Left lung (tissue), 10 donors: ENCODE measurements around the gene GGTLC2. TPM values are rescaled to one million over a fixed set of nuclear protein-coding genes. Genes with fewer than 3 reads are reported as not detected.
A peak's percentile ranks its signal among the peaks of the same experiment; 100 is the strongest.

Experiments
- ATAC-seq: fragments of 200-7000 bp; cut with Tn5 transposase; one replicate; pipeline ENCODE4 v1.9.1; 2020; ENCODE audit warnings: moderate library complexity
- DNase-seq, 4 donors: peaks; one replicate each; pipeline ENCODE4 v3.0.0-alpha.2; 2013 to 2020
- H3K27ac ChIP-seq, 2 donors: fragments of 200-600 bp; sonication (generic) in 1 of 2; one replicate each; pipeline versions ENCODE4 v1.5.0 to v1.8.0; 2020 to 2021
- H3K27me3 ChIP-seq, 2 donors: fragments of 200-600 bp; sonication (generic) in 1 of 2; one replicate each; pipeline versions ENCODE4 v1.5.0 to v1.8.0; 2020 to 2021
- H3K36me3 ChIP-seq, 2 donors: fragments of 200-600 bp; sonication (generic) in 1 of 2; one replicate each; pipeline versions ENCODE4 v1.5.0 to v1.8.0; 2020 to 2021
- H3K4me1 ChIP-seq, 2 donors: fragments of 200-600 bp; one replicate each; pipeline ENCODE4 v1.8.0; 2021
- H3K4me3 ChIP-seq, 2 donors: fragments of 200-600 bp; sonication (generic) in 1 of 2; one replicate each; pipeline versions ENCODE4 v1.5.0 to v1.8.0; 2020 to 2021; ENCODE audit warnings: mild to moderate bottlenecking in 1 of 2
- H3K9me3 ChIP-seq, 2 donors: fragments of 200-600 bp; sonication (generic) in 1 of 2; one replicate each; pipeline versions ENCODE4 v1.5.0 to v1.8.0; 2020 to 2021
- intact Hi-C, 2 donors: fragments of 100-400 bp; cut with DNase I; formaldehyde crosslinking; loops; one replicate each; pipeline versions ENCODE4 v1.11.2 to v1.14.2; 2022
- polyA plus RNA-seq, 6 donors: library from polyadenylated mRNA; unstranded; fragments of 120-200 nt; gene quantifications; one replicate each; pipeline ENCODE4 v1.2.1, GENCODE V29; 2013; ENCODE audit not compliant: insufficient read length in 6 of 6
- total RNA-seq, 2 donors: library from RNA; stranded (reverse); fragmentation: NEBNext Ultra II Directional; extraction: Animal tissue kit (Norgen Biotek cat#: 25700); gene quantifications; one replicate each; pipeline ENCODE4 v1.2.1, GENCODE V29; 2021
- TF ChIP-seq, protein P1 (sequence below), 2 donors: fragments of 200-600 bp; sonication (generic) in 1 of 2; IDR thresholded peaks; one replicate each; pipeline versions ENCODE4 v1.5.0 to v1.8.0; 2021; ENCODE audit warnings: antibody characterized with exemption in 2 of 2
- donor health status: DM: no; HTN: yes; CAD: no.
- donor health status: DM: no; HTN: no; CAD: no.

Gene GGTLC2
- total and polyA plus RNA-seq, 8 donors, result 0.26 to 0.55 (median 0.38) TPM; not detected in 1

GRCh38 chr22:22687638-22688500 is 43.5 kb downstream of the GGTLC2 start:
- ATAC-seq (peak; percentile 85), DNase-seq (peak in 2 of 4 donors; percentile 31 to 51)
- TF ChIP-seq, protein P1, sequence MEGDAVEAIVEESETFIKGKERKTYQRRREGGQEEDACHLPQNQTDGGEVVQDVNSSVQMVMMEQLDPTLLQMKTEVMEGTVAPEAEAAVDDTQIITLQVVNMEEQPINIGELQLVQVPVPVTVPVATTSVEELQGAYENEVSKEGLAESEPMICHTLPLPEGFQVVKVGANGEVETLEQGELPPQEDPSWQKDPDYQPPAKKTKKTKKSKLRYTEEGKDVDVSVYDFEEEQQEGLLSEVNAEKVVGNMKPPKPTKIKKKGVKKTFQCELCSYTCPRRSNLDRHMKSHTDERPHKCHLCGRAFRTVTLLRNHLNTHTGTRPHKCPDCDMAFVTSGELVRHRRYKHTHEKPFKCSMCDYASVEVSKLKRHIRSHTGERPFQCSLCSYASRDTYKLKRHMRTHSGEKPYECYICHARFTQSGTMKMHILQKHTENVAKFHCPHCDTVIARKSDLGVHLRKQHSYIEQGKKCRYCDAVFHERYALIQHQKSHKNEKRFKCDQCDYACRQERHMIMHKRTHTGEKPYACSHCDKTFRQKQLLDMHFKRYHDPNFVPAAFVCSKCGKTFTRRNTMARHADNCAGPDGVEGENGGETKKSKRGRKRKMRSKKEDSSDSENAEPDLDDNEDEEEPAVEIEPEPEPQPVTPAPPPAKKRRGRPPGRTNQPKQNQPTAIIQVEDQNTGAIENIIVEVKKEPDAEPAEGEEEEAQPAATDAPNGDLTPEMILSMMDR (IDR thresholded peaks at IDR 0.05), result peak; percentile 66 to 79
- H3K9me3 ChIP-seq, result no peaks in the 10 kb centered on the region
- no peaks in the 10 kb centered on the region for H3K36me3 ChIP-seq
- no peaks in the 10 kb centered on the region for H3K27me3 ChIP-seq
- no peak overlapping the region for H3K4me3 ChIP-seq
- H3K4me1 ChIP-seq, result peaks cover under 1 to 4% of the 10 kb centered on the region in 2 donors
- H3K27ac ChIP-seq, result no peak overlapping the region
- intact Hi-C loops, result no loop called here

DNA sequence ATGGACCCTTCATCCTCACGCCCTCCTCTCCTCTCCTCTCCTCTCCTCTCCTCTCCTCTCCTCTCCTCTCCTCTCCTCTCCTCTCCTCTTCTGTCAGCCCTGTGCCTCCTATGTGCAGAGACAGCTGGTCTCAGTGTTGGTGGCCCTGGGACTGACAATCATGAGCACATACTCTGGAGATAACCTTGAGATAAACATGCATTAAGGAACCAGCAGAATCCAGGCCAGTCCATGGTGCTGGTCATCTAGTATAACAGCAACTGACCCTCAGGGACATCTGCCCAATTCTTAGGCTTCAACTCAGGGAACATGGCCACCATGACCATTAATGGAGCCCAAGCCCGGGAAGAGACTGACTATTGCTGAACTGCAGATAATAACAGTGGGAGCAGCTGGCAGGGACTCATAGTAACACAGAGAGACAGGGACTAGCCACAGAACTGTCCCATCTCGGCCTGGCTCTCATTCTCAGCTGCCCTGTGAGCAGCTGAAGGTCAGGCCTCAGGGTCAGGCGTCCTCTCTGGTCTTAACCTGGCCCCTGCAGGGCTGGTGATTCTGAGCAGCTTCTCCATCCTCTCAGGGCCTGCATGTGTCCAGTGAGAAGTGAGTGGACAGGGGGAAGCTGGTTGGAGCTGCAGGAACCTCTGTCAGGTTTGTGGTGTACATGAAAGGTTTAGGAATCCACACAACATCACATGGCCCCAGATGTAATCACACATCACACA is 45.4 kb downstream of the GGTLC2 start:
- no peak overlapping the region for H3K4me3 ChIP-seq
- no peak for DNase-seq
- intact Hi-C loops, result no loop called here
- H3K4me1 ChIP-seq, result peaks cover 8 to 11% of the 10 kb centered on the region in 2 donors
- no peaks in the 10 kb centered on the region for H3K9me3 ChIP-seq
- TF ChIP-seq, protein P1 (IDR thresholded peaks at IDR 0.05), result no peak
- no peak overlapping the region for H3K27ac ChIP-seq
- no peaks in the 10 kb centered on the region for H3K27me3 ChIP-seq
- no peaks in the 10 kb centered on the region for H3K36me3 ChIP-seq
- ATAC-seq, result no peak

- DNase-seq (no peak), ATAC-seq (no peak)
- Histone ChIP-seq H3K36me3 (no peaks in the 10 kb centered on the region), H3K27me3 (no peaks in the 10 kb centered on the region), H3K4me1 (peaks cover 8 to 11% of the 10 kb centered on the region in 2 donors), H3K27ac (no peak overlapping the region), H3K4me3 (no peak overlapping the region), H3K9me3 (no peaks in the 10 kb centered on the region)
- TF ChIP-seq, protein P1 (IDR thresholded peaks at IDR 0.05), result no peak
- intact Hi-C loops, result no loop called here
Measured at GRCh38 chr22:22691055-22691454, 46.6 kb downstream of the GGTLC2 start.

- no peaks in the 10 kb centered on the region for H3K9me3 ChIP-seq
- peaks cover 8 to 11% of the 10 kb centered on the region in 2 donors for H3K4me1 ChIP-seq
- no peaks in the 10 kb centered on the region for H3K27me3 ChIP-seq
- no peak for ATAC-seq
- intact Hi-C loops, result no loop called here
- DNase-seq, result no peak
- TF ChIP-seq, protein P1 (IDR thresholded peaks at IDR 0.05), result no peak
- no peaks in the 10 kb centered on the region for H3K36me3 ChIP-seq
- H3K27ac ChIP-seq, result no peak overlapping the region
- no peak overlapping the region for H3K4me3 ChIP-seq
Measured at GRCh38 chr22:22691716-22692701, 47.6 kb downstream of the GGTLC2 start.
